ENCODE data around the gene MAGEB17.

DNA sequence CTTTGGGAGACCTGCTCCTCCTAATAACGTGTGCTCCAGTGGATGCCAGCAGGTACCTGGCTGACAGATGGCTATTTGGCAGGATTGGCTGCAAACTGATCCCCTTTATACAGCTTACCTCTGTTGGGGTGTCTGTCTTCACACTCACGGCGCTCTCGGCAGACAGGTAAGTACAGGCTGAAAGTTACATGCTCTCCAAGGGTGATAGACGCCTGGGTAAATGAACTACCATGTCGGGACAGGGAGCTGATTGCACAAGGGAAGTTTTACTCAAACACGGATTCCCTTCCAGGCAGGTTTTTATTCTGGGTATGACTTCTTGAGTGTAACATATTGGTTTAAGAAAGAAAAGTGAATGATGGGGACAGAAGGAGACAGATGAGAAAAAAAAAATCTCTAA lies 43.1 kb upstream of the MAGEB17 start:
- TF ChIP-seq, protein P1, sequence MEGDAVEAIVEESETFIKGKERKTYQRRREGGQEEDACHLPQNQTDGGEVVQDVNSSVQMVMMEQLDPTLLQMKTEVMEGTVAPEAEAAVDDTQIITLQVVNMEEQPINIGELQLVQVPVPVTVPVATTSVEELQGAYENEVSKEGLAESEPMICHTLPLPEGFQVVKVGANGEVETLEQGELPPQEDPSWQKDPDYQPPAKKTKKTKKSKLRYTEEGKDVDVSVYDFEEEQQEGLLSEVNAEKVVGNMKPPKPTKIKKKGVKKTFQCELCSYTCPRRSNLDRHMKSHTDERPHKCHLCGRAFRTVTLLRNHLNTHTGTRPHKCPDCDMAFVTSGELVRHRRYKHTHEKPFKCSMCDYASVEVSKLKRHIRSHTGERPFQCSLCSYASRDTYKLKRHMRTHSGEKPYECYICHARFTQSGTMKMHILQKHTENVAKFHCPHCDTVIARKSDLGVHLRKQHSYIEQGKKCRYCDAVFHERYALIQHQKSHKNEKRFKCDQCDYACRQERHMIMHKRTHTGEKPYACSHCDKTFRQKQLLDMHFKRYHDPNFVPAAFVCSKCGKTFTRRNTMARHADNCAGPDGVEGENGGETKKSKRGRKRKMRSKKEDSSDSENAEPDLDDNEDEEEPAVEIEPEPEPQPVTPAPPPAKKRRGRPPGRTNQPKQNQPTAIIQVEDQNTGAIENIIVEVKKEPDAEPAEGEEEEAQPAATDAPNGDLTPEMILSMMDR (IDR thresholded peaks at IDR 0.05): no peak
- TF ChIP-seq ZFX (IDR thresholded peaks at IDR 0.05; ENCODE audit: borderline replicate concordance): no peak
